ENCODE measurements around the gene TTC36. TPM values are rescaled to one million over a fixed set of nuclear protein-coding genes. Genes with fewer than 3 reads are reported as not detected.
A peak's percentile ranks its signal among the peaks of the same experiment; 100 is the strongest.

Gene TTC36
- total RNA-seq, 1 donor from 2014 or later, result not detected

GRCh38 chr11:118519549-118519948 lies 7.7 kb upstream of the TTC36 start:
- H3K79me2 ChIP-seq (ENCODE audit: low read depth), result no peaks in the 10 kb centered on the region
- H3K27me3 Mint-ChIP-seq (ENCODE audit: insufficient read depth, low read depth), result no peaks in the 10 kb centered on the region
- H3K36me3 Mint-ChIP-seq, result peaks cover 40% of the 10 kb centered on the region
- peaks cover 45% of the 10 kb centered on the region for H3F3A ChIP-seq (ENCODE audit: low read depth)
- H3K27me3 ChIP-seq, result no peaks in the 10 kb centered on the region
- H3K27ac ChIP-seq, result no peak overlapping the region
- no peak overlapping the region for H2AFZ ChIP-seq (replicated peaks)
- H3K4me3 ChIP-seq, result no peak overlapping the region
- TF ChIP-seq, protein P1, sequence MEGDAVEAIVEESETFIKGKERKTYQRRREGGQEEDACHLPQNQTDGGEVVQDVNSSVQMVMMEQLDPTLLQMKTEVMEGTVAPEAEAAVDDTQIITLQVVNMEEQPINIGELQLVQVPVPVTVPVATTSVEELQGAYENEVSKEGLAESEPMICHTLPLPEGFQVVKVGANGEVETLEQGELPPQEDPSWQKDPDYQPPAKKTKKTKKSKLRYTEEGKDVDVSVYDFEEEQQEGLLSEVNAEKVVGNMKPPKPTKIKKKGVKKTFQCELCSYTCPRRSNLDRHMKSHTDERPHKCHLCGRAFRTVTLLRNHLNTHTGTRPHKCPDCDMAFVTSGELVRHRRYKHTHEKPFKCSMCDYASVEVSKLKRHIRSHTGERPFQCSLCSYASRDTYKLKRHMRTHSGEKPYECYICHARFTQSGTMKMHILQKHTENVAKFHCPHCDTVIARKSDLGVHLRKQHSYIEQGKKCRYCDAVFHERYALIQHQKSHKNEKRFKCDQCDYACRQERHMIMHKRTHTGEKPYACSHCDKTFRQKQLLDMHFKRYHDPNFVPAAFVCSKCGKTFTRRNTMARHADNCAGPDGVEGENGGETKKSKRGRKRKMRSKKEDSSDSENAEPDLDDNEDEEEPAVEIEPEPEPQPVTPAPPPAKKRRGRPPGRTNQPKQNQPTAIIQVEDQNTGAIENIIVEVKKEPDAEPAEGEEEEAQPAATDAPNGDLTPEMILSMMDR (IDR thresholded peaks at IDR 0.05), result no peak
- TF ChIP-seq EZH2phosphoT487 (IDR thresholded peaks at IDR 0.05), result no peak
- TF ChIP-seq EZH2 (IDR thresholded peaks at IDR 0.05), result no peak
- no peak for DNase-seq (ENCODE audit: low spot score)
- H3K27ac Mint-ChIP-seq, result no peak overlapping the region
- no peaks in the 10 kb centered on the region for H3K4me1 Mint-ChIP-seq
- no peaks in the 10 kb centered on the region for H3K9me3 Mint-ChIP-seq
- H3K9ac ChIP-seq, result no peak overlapping the region
- no peak overlapping the region for H3K4me2 ChIP-seq
- H3K4me1 ChIP-seq, result no peaks in the 10 kb centered on the region
- H4K20me1 ChIP-seq (ENCODE audit: low read depth), result peaks cover 16% of the 10 kb centered on the region
- no peak overlapping the region for H3K4me3 Mint-ChIP-seq
- peaks cover 37% of the 10 kb centered on the region for H3K36me3 ChIP-seq
- H3K9me3 ChIP-seq (ENCODE audit: low read depth), result no peaks in the 10 kb centered on the region

GRCh38 chr11:118521892-118522311 lies 5.4 kb upstream of the TTC36 start:
- Histone ChIP-seq H3K4me2 (no peak overlapping the region), H3K9ac (no peak overlapping the region), H3K4me3 (no peak overlapping the region), H4K20me1 (ENCODE audit: low read depth) (peaks cover 16% of the 10 kb centered on the region), H3K4me1 (no peaks in the 10 kb centered on the region), H3K9me3 (ENCODE audit: low read depth) (no peaks in the 10 kb centered on the region), H3K36me3 (peaks cover 20% of the 10 kb centered on the region), H2AFZ (replicated peaks) (no peak overlapping the region), H3K27me3 (no peaks in the 10 kb centered on the region), H3K79me2 (ENCODE audit: low read depth) (no peaks in the 10 kb centered on the region), H3F3A (ENCODE audit: low read depth) (peaks cover 62% of the 10 kb centered on the region), H3K27ac (no peak overlapping the region)
- H3K36me3 Mint-ChIP-seq, result peaks cover 31% of the 10 kb centered on the region
- H3K27ac Mint-ChIP-seq, result no peak overlapping the region
- no peaks in the 10 kb centered on the region for H3K4me1 Mint-ChIP-seq
- DNase-seq (ENCODE audit: low spot score), result no peak
- no peaks in the 10 kb centered on the region for H3K27me3 Mint-ChIP-seq (ENCODE audit: insufficient read depth, low read depth)
- H3K4me3 Mint-ChIP-seq, result no peak overlapping the region
- TF ChIP-seq EZH2 (IDR thresholded peaks at IDR 0.05) (no peak), EZH2phosphoT487 (IDR thresholded peaks at IDR 0.05) (no peak)
- TF ChIP-seq, protein P1 (IDR thresholded peaks at IDR 0.05), result no peak
- no peaks in the 10 kb centered on the region for H3K9me3 Mint-ChIP-seq

GRCh38 chr11:118522571-118523072 lies 4.7 kb upstream of the TTC36 start:
- DNase-seq (ENCODE audit: low spot score), result peak; percentile 55
- Mint-ChIP-seq H3K4me1 (peaks cover 2% of the 10 kb centered on the region), H3K9me3 (no peaks in the 10 kb centered on the region), H3K27me3 (ENCODE audit: insufficient read depth, low read depth) (no peaks in the 10 kb centered on the region), H3K36me3 (peaks cover 35% of the 10 kb centered on the region), H3K4me3 (no peak overlapping the region), H3K27ac (no peak overlapping the region)
- TF ChIP-seq, protein P1 (IDR thresholded peaks at IDR 0.05), result peak; percentile 49
- TF ChIP-seq EZH2 (IDR thresholded peaks at IDR 0.05), result no peak
- H3K4me3 ChIP-seq, result no peak overlapping the region
- no peak overlapping the region for H3K9ac ChIP-seq
- H3K4me1 ChIP-seq, result no peaks in the 10 kb centered on the region
- H3F3A ChIP-seq (ENCODE audit: low read depth), result peaks cover 64% of the 10 kb centered on the region
- H3K27me3 ChIP-seq, result no peaks in the 10 kb centered on the region
- H3K27ac ChIP-seq, result no peak overlapping the region
- H3K36me3 ChIP-seq, result peaks cover 16% of the 10 kb centered on the region
- H3K79me2 ChIP-seq (ENCODE audit: low read depth), result no peaks in the 10 kb centered on the region
- H4K20me1 ChIP-seq (ENCODE audit: low read depth), result peaks cover 16% of the 10 kb centered on the region
- H3K9me3 ChIP-seq (ENCODE audit: low read depth), result no peaks in the 10 kb centered on the region
- no peak overlapping the region for H3K4me2 ChIP-seq
- H2AFZ ChIP-seq (replicated peaks), result no peak overlapping the region
